ENCODE data around the gene KCNIP4.

Gene KCNIP4

DNA sequence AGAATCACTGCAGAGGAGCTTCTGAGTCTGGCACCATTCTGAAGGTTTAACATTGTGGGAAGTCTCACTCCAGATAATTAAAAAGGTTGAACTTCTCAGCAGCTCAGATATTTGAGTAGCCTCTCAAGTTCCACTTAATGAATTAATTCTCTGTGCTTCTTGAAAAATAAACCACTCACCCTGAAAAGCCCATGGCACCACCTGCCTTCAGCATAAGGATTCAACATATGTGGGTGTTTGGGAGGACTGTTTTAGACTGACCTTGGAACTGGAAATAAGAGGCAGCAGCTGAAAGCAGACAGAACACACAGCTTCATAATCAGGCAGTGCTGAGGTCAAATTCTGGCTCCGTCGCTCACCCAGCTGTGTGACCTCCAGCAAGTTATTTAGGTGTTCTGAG is 100.6 kb downstream of the KCNIP4 start:
- no peak for DNase-seq (ENCODE audit: low spot score)

DNA sequence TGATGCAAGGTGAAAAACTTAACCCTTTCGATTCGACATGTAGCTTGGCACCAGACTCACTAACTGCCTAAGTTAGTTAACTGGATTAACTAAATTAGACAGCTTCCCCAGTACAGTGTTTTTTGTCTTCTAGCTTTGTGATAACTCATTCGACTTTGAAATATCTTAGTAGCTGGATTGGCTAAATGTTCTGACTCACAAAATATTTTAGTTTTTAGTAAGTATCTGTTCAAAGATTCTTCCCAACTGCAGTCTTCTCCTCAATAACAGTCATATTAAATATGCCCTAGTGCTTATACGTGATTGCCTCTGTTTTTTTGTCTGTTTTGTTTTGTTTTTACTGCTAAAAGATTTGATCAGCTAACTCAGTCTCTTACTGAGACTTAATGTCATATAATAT is 102.9 kb downstream of the KCNIP4 start:
- DNase-seq (ENCODE audit: low spot score) = no peak

DNA sequence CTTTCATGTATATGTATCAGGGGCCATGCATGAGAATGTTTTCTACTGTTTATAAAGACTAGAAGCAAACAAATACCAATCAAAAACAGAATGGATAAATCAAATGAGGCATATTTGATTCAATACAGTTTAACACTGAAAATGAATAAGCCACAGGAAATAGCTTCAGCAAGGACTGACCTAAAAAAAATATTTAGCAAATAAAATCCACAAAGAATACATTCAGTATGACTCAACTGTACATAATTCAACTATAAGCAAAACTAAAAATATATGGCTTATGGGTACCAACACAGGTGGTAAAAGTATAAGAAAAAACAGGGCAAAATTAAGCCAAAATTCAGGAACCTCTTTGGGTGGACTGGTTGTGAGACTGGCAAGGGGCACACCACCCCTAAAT is 112.9 kb downstream of the KCNIP4 start:
- DNase-seq (ENCODE audit: low spot score) = no peak

DNA sequence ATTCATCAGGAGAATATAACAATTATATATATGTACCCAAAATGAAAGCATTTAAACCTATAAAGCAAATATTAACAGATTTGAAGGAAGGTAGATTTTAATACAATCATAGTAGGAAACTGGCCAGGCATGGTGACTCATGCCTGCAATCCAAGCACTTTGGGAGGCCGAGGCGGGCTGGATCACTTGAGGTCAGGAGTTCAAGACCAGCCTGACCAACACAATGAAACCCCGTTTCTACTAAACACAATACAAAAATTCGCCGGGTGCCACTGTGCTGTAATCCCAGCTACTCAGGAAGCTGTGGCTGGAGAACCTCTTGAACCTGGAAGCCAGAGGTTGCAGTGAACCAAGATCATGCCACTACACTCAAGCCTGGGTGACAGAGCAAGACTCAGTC is 118.3 kb downstream of the KCNIP4 start:
- no peak for DNase-seq (ENCODE audit: low spot score)

DNA sequence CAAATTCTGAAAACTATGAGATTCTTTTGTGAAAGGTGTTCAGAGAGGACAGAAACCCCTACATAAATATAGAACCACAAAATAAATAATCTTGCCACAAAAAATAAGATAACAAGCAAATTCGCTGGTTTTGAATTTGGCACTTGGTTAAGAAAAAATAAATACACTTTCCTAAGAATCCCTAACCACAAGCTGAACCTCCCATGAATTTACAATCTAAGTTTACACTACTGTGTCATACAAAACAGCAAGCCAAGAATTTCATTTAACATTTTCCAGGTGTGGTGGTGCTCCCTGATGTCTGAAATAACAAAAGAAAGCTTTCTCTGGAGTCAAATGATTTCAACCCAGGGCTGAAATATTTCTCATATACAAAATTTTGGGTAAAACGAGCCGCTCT is 121.0 kb downstream of the KCNIP4 start:
- no peak for DNase-seq (ENCODE audit: low spot score)

DNA sequence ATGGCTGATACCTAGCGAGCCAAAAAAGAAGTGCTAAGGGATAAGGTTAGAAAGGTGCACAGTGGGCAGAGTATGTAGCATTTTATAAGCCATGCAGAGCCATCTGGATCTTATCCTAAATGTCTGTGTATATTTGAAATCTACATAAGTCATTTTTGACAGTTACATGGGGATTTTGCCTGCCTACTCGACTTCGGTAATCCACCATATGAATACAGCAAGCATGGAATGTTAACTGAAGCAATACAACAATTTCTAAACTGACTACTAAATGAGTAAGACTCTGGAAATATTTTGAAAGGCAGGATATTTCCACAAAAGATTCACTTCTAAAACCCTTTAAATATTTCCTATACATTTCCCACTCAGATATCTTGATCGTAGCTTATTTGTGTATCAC is 122.5 kb downstream of the KCNIP4 start:
- DNase-seq (ENCODE audit: low spot score) = no peak

DNA sequence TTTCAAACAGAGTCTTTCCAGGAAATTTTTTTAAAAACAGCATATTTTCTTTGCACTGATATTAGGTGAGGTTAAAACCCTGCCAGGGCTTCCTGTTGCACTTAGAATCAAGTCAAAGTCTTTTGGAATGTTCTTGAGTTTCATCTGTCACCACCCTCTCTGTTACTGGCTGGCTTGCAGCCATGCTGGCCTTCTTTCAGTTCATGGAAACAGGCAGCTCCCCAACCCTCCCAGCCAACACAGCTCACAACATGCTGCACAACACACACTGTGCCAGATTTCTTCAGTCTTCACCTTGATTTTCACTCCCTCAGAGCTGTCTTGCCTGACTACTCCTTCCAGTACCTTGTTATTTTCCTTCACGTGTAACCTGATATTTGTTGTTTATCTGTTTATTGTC is 129.5 kb downstream of the KCNIP4 start:
- DNase-seq (ENCODE audit: low spot score) = no peak

DNA sequence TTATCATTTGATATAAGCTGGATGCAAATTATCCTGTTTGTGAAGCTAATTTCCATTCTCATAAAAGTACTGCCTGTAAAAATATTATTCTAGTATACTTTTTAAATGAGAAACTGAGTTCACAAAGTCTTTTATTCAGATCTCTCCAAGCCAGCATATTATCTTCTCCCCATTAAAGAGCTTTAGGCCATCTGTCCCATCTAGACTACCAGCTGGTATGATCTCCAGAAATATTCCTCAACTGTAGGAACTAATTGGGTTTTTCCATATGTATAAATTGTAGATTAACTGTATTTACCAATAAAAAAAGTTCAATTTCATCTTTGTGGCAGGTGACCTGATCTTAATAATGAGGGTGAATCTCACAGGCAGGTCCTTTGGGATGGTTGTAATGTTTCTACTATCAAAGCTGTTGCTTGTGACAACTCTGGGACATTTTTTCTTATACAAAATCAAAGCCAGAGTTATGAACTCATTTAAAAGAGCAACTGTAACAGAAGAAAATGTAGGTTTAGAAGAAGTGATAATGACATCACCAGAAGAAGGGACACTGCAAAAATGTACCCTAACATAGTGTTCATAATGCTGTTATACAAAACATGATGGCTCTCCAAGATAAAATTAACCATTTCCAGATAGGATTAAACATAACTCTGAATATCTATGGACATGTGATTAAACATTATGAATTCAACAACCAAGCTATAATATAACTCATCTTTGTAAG is 132.8 kb downstream of the KCNIP4 start:
- no peak for DNase-seq (ENCODE audit: low spot score)

DNA sequence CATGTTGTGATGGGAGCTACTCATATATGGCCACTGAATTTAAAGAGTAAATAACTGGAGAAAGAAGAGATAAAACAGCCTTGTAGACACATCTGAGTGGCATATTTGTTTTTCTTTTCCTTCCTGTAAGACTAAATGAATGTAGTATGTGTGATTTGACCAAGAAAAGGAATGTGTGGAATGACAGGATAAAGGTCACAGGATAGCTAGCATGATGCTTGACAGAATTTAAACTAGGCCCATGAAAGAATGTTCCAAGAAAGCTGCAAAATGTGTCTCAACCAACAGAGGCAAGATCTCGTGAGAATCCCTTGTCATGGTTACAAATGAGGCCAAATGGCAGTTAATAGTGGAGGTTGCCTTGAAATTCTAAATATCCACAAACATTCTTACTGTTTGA is 137.0 kb downstream of the KCNIP4 start:
- no peak for DNase-seq (ENCODE audit: low spot score)

DNA sequence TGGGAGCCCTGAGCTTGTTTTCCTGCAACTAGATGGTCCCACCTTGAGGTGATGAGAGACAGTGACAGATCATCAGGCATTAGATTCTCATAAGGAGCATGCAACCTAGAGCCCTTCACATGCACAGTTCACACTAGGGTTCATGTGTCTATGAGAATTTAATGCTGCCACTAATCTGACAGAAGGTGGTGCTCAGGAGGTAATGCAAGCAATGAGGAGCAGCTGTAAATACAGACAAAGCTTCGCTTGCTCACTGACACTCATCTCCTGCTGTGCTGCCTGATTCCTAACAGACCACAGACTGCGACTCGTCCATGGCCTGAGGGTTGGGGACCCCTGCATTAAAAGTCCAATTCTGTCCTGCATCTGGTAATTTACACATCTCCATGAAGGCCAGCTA is 141.6 kb downstream of the KCNIP4 start:
- DNase-seq (ENCODE audit: low spot score) = no peak

DNA sequence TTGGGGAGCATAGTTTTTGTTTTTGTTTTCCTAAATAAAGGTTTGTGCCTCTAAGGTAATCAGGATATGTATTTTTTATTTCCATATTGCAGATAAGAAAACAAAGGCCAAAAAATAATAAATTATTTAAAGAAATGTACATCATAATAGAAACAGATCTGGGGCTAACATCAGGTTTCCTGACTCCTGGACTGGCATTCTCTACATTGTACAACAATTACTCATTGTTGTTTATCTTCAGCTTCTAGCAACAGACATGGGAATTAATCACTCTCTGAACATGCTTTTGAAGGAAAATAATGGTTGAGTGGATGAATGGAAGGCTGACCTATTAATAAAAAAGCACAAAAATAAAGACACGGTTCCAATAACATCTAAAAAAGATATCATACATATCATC is 146.2 kb downstream of the KCNIP4 start:
- no peak for DNase-seq (ENCODE audit: low spot score)

DNA sequence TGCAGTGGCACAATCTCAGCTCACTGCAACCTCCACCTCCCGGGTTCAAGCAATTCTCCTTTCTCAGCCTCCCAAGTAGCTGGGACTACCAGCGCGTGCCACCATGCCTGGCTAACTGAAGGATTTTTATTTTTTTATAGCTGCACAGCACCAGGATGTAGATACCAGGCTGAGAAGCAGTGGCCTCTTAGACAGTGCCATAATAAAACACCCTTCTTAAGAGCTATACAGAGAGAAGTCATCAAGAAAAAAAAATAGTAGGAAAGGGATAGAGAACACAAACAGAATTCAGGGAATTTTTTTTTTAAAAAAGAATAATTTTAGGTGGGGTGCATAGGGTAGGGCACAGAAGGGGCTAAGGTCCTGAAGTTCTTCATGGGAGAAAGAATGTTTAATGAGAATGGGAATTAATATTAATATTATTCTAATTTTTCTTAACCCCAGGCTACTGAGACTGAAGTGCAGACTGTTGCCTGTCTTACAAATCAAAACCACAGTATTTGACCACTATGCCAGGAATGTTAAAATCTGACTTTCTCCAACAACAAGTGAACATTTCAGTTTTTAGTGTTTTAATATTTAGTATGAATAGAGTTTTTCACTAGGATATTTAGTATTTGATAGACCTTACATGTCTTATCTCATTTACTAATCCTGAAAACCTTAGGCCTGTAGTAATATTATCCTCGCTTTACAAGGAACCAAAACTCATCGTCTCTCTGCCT is 146.7 kb downstream of the KCNIP4 start:
- DNase-seq (ENCODE audit: low spot score) = no peak

DNA sequence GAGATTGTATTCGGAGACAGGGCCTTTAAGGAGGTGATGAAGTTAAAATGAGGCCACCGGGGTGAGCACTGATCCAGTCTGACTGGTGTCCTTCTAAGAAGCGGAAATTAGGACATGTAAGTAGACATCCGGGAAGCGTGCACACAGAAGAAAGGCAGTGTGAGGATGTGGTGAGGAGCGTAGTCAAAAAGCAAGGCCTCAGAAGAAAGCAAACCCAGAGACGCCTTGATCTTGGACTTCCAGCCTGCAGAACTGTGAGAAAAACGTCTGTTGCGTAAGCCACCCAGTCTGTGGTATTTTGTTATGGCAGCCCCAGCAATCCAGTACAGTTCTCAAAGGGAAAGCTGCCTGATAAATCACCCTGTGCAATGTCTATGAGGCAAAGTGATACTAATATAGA is 153.5 kb downstream of the KCNIP4 start:
- no peak for DNase-seq (ENCODE audit: low spot score)

DNA sequence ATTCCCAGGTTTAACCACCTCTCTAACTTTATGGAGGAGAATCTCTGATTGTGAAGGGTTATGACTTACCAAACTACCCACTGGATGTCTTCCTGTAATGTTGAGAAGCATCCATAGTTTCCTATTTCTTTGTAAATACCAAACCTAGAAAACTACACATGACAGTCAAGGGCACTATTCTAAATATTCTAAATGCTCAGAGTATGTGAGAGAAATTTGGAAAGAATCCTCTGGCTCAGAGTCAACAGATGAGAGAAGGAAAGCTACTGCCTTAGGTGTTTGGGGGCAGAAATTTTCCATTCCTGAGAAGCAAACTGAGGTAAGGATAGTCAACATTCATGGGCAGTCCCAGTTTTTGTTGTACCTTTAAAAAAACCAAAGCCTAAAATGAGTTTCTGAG is 155.8 kb downstream of the KCNIP4 start:
- DNase-seq (ENCODE audit: low spot score) = no peak

DNA sequence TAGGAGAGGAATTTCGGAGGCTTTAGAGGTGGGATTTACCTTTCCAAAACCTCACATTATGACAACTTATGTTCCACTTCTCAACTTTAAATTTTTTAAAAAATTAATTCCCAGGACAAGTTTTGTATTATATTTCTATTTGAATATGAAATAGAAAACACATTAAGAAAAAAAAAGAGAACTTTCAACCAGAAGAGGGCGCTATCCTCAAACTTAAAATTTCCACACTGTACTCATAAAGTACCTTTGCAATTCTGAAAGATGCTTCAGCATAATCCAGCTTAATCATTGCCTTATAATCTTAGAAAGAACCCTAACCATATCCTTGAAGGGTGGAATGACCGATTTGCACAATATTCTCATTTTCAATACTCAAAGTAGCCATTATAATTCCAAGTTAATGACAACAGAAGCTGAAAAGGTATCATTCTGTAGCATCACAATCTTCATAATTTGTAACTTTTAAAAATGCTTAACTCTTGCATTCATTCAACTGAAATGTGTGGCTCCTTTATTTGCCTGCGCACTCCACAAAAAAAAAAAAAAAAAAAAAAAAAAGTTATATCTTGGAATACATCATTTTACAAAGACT is 158.0 kb downstream of the KCNIP4 start:
- DNase-seq (ENCODE audit: low spot score) = peak; percentile 10

DNA sequence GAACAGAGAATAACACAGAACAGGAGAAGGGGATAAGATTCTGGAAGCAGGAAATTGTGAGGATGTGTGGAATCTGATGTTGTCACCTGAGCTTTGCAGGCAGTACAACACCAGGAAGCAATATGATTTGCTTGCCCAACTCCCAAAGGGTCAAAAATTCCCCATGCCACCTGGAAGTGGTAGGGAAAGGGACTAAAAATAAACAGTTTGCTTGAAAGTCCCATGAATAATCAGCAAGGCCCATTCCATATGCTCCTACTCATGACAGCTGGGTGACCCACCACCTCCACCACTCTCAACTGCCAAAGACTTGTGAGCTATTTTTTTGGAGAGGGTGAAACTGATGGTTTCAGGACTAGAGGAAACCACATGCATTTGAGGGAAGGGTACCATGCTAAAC is 168.4 kb downstream of the KCNIP4 start:
- no peak for DNase-seq (ENCODE audit: low spot score)

DNA sequence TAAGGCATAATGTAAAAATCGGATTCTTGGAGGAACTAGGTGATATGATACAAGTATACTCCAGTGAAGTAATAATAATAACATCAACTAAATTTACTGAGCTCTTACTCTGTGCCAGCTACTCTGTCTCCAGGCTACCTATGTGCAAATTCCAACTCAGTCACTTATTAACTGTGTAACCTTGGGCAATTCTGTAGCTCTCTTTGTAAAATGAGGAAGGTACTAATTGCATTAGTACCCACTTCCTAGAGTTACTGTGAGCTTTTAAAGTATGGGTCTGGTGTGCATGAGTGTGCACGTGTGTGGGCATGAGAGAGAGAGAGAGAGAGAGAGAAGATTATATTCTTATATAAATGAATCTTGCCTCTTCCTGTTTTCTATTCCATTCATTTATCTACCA is 169.9 kb downstream of the KCNIP4 start:
- no peak for DNase-seq (ENCODE audit: low spot score)

DNA sequence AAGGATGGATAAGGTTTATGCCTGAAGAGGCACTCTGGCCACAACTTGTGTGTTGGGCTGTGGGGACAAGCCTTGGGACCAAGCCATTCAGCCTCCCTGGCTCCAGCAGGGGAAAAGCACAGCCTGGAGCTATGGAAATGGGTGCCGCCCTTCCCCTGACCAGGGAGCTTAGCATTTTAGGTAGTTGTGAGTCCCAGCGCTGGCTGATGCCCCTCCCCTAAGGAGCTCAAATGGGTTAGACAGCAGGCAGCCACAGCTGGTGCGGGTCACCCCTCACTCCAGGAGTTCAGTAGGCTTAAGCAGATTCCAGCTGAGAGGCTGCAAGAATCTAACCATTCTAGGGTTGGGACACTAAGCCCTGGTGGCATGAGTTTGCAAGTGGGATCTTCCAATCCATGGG is 172.9 kb downstream of the KCNIP4 start:
- DNase-seq (ENCODE audit: low spot score) = no peak

DNA sequence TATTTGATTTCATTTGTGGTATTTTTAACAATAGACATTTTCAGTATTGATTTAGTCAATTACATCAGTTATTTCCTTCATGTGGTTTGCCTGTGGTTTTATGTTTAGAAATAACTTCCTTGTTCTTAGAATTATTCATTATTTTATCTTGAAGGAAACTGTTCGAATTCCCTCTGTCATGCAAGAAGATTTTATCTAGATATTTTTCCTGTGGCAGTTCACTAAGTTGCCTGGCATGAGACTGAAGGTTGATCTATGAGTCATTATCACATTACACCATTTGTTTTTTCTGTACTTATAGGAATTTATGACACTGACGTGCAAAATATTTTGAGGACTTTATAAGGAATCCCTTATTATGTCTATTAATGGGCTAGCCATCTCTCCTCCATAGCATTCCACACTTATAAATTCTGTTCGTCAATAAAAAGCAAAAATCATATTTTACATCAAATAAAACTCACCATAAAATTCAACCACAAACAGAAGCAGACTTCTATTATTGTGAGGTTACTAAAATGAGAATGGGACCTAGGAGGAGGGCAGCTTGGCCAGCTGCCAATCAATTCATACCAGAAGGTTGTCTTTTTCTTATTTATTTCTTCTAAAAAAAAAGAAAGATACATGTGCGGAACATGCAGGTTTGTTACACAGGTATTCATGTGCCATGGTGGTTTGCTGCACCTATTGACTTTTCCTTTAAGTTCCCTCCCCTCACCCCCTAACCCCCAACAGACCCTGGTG is 179.0 kb downstream of the KCNIP4 start:
- no peak for DNase-seq (ENCODE audit: low spot score)

DNA sequence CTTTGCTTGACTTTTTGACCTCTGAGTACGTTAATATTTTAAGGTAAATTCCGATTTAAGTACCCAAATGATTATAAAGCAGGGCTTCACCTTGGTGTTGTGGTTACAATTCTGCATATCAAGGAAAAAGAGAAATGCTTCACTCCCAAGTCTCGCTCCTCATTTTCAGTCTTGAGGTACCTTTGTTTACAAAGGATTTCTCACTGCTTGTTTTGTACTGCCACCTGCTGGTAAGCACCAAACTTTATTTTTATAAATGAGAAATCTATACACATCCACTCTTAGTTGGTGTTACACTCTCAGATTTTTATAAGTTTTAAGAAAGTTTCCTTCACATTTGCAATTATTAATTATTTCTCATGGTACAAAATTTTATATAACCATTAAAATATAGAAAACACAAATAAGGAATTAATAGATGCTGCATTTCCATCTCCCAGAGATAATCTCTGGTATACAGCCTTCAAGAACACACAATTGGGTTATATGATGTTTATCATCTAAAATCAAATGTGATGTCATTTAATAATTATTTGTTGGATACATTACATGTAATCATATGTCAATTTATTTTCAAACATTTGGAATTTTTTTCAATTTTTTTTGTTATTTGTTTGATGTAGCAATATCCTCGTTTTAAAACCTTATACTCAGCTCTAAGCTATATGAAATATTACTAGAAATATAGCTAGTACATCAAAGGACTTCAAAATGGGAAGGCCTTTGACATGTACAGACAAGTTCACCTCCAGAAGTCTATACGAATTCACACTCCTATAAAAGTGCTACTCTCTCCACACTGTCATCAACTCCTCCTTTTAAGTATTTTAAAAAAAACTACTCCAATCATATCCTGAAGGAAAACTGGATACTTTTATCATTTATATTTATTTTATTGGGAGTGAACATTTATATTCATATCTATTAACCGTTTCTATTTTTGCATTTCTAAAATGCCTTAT is 179.9 kb downstream of the KCNIP4 start:
- DNase-seq (ENCODE audit: low spot score) = no peak

DNA sequence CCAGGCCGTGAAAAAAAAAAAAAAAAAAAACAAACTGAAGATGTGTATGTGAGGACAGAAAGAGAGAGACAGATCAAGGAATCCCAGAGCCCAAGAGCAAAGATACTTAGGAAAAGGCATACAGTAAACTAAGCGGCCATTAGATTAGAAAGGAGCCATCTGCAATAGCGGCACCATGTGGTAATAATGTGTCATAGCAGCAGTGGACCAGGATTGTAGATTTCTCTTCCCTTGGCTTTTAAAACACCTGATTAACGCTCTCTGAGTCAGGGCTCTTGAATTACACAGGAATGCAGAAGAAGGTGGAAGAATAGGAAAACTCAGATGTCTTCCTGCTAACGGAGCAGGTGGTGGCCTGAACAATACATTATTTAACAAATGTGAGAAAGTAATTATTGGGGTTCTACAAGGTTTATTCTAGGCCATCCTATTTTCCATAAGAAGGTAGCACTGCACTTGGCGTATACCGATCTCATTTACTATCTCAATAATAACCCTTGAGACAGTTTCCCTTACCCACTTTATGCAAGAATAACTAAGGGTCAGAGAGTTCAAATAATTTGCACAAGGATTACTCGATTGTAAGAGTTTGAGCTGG is 182.7 kb downstream of the KCNIP4 start:
- peak; percentile 19 for DNase-seq (ENCODE audit: low spot score)
